Measurements from ENCODE around the gene PELI1. TPM values are rescaled to one million over a fixed set of nuclear protein-coding genes. Genes with fewer than 3 reads are reported as not detected.

The PELI1 gene
- 14.6 TPM for polyA plus RNA-seq (ENCODE audit: insufficient read length)

GRCh38 chr2:64144057-64145013 is at the start of gene PELI1:
Gene PELI1, minus strand, starts transcription at chr2:64144420. Its CDS starts 36,110 bp downstream, at chr2:64108310.
- peak; percentile 94 for DNase-seq

- DNase-seq: no peak
Measured at GRCh38 chr2:64193491-64193890, 49.3 kb upstream of the PELI1 start.

- no peak for DNase-seq
Measured at GRCh38 chr2:64192664-64193105, 48.5 kb upstream of the PELI1 start.

- DNase-seq: no peak
Measured at GRCh38 chr2:64192125-64192479, 47.9 kb upstream of the PELI1 start.

GRCh38 chr2:64189586-64189985 is 45.4 kb upstream of the PELI1 start:
- no peak for DNase-seq

GRCh38 chr2:64189167-64189566 is 44.9 kb upstream of the PELI1 start:
- no peak for DNase-seq

GRCh38 chr2:64186699-64187605 is 42.7 kb upstream of the PELI1 start:
- no peak for DNase-seq

GRCh38 chr2:64179582-64180321 is 35.5 kb upstream of the PELI1 start:
- DNase-seq: peak; percentile 56

- DNase-seq: no peak
Measured at GRCh38 chr2:64177315-64177714, 33.1 kb upstream of the PELI1 start.

- no peak for DNase-seq
Measured at GRCh38 chr2:64175419-64176197, 31.4 kb upstream of the PELI1 start.

GRCh38 chr2:64173156-64174135 is 29.2 kb upstream of the PELI1 start:
- no peak for DNase-seq

- DNase-seq: no peak
Measured at GRCh38 chr2:64168756-64169155, 24.5 kb upstream of the PELI1 start.

- no peak for DNase-seq
Measured at GRCh38 chr2:64168201-64168600, 24.0 kb upstream of the PELI1 start.

- no peak for DNase-seq
Measured at GRCh38 chr2:64166637-64167420, 22.6 kb upstream of the PELI1 start.

GRCh38 chr2:64166212-64166611 is 22.0 kb upstream of the PELI1 start:
- no peak for DNase-seq

GRCh38 chr2:64165706-64166105 is 21.5 kb upstream of the PELI1 start:
- no peak for DNase-seq

GRCh38 chr2:64164629-64165028 is 20.4 kb upstream of the PELI1 start:
- DNase-seq: no peak

- no peak for DNase-seq
Measured at GRCh38 chr2:64162516-64162915, 18.3 kb upstream of the PELI1 start.

GRCh38 chr2:64157792-64158191 is 13.6 kb upstream of the PELI1 start:
- no peak for DNase-seq

GRCh38 chr2:64153811-64154210 is 9.6 kb upstream of the PELI1 start:
- DNase-seq: no peak

Data from hindlimb muscle (tissue), 1 donor.